Measurements from ENCODE around the gene TMC3. TPM values are rescaled to one million over a fixed set of nuclear protein-coding genes. Genes with fewer than 3 reads are reported as not detected.

The TMC3 gene
- total RNA-seq, 1 donor from 2014 or later: not detected

DNA sequence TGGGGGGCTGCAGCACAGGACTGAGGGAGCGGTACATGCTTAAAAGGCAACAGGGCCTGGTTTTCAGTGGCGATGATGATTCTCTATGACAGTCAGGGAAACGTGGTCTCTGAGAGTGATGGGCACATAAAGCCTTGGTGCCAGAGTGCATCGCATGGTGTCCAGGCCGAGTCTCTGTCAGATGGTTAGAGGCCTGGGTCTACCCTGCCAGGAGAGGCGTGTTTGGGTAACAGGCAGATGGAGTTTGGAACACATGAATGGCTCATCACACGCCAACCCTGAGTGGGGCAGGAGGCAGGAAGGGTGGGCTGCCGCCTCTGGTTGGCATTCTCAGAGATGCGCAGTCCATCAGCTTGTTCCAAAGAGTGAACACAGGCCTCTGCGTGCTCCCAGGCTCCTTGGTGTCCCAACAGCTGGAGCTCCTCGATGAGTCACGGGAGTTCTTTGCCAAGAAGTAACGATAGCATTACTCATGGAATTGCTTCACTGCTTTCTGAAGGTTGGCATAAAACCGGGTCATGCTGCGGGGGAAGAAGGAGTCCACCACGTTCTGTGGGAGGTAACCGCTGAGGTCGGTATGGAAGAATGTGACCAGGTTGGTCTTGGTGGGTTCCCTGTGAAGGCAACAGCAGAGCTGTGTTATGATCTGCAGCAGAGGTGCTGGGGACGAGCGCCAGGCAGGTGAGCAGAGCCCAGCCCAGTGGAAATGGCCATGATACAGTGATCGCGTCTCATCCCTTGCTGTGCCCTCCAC, 61.0 kb downstream of the TMC3 start:
- Mint-ChIP-seq H3K27me3 (ENCODE audit: low read depth) (no peaks in the 10 kb centered on the region), H3K27ac (ENCODE audit: unreplicated experiment) (peak overlapping the region; percentile 89), H3K36me3 (ENCODE audit: low read depth) (peaks cover 14% of the 10 kb centered on the region), H3K4me3 (ENCODE audit: unreplicated experiment) (no peak overlapping the region), H3K9me3 (ENCODE audit: low read depth) (no peaks in the 10 kb centered on the region), H3K4me1 (ENCODE audit: low read depth) (peaks cover 28% of the 10 kb centered on the region)
- no peak for DNase-seq (ENCODE audit: low spot score)
- TF ChIP-seq, protein P1, sequence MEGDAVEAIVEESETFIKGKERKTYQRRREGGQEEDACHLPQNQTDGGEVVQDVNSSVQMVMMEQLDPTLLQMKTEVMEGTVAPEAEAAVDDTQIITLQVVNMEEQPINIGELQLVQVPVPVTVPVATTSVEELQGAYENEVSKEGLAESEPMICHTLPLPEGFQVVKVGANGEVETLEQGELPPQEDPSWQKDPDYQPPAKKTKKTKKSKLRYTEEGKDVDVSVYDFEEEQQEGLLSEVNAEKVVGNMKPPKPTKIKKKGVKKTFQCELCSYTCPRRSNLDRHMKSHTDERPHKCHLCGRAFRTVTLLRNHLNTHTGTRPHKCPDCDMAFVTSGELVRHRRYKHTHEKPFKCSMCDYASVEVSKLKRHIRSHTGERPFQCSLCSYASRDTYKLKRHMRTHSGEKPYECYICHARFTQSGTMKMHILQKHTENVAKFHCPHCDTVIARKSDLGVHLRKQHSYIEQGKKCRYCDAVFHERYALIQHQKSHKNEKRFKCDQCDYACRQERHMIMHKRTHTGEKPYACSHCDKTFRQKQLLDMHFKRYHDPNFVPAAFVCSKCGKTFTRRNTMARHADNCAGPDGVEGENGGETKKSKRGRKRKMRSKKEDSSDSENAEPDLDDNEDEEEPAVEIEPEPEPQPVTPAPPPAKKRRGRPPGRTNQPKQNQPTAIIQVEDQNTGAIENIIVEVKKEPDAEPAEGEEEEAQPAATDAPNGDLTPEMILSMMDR (IDR thresholded peaks at IDR 0.05): no peak

DNA sequence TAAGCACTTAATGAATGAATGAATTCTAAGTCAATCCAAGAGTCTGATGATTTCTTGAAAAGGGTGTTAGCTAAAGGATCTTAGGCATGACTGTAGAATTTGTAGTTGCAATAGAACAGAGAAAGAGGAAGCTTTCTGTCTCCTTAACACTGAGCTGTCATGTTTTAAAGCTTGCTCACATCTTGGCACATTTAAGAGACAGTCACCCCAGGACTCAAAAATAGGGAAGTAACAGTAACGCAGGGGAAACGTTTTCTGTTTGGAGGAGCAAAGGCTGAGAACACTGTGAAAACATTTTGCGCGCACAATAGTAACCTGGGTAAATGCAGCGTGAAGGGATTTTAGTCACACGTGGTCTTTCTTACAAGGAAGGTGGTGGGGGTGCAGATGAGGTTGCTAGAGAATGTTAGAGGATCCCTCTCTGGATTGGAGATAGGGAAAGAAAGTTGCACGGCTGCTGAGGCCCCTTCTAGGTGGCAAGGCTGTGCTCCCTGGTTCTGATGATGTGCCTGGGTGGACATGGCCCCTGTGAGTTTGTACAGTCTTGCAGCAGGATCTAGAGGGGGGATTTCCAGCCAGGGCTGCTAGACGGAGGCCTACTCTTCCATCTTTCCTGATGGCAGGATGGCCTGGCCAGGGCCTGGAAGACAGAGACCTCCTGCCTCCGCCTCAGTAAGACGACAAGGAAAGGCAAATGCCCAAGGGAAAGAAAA, 62.1 kb downstream of the TMC3 start:
- DNase-seq (ENCODE audit: low spot score): no peak
- Mint-ChIP-seq H3K4me1 (ENCODE audit: low read depth) (peaks cover 28% of the 10 kb centered on the region), H3K9me3 (ENCODE audit: low read depth) (no peaks in the 10 kb centered on the region), H3K27me3 (ENCODE audit: low read depth) (no peaks in the 10 kb centered on the region), H3K27ac (ENCODE audit: unreplicated experiment) (peak overlapping the region; percentile 46), H3K4me3 (ENCODE audit: unreplicated experiment) (no peak overlapping the region), H3K36me3 (ENCODE audit: low read depth) (peaks cover 14% of the 10 kb centered on the region)
- TF ChIP-seq, protein P1 (IDR thresholded peaks at IDR 0.05): no peak

DNA sequence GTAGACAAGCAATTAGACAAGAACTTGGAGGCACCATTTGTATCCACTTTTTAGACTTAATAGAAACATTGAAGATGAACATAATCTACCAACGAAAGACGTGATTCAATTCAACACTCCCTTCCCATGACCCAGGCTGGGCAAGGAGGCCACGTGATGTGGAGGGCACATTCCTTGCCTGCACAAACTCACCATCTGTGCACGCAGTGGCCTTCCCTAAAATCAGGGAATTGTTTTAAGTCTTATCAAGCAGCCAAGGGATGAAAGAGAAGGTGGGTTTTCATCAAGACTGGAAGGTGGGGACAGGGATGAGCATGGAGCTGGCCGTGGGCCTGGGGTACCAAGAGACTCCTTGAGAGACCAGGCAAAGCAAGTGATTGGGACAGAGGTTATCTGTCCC, 63.5 kb downstream of the TMC3 start:
- H3K27me3 Mint-ChIP-seq (ENCODE audit: low read depth): no peaks in the 10 kb centered on the region
- no peak overlapping the region for H3K4me3 Mint-ChIP-seq (ENCODE audit: unreplicated experiment)
- no peaks in the 10 kb centered on the region for H3K9me3 Mint-ChIP-seq (ENCODE audit: low read depth)
- DNase-seq (ENCODE audit: low spot score): no peak
- TF ChIP-seq, protein P1 (IDR thresholded peaks at IDR 0.05): no peak
- peaks cover 28% of the 10 kb centered on the region for H3K4me1 Mint-ChIP-seq (ENCODE audit: low read depth)
- H3K36me3 Mint-ChIP-seq (ENCODE audit: low read depth): peaks cover 14% of the 10 kb centered on the region
- H3K27ac Mint-ChIP-seq (ENCODE audit: unreplicated experiment): no peak overlapping the region

DNA sequence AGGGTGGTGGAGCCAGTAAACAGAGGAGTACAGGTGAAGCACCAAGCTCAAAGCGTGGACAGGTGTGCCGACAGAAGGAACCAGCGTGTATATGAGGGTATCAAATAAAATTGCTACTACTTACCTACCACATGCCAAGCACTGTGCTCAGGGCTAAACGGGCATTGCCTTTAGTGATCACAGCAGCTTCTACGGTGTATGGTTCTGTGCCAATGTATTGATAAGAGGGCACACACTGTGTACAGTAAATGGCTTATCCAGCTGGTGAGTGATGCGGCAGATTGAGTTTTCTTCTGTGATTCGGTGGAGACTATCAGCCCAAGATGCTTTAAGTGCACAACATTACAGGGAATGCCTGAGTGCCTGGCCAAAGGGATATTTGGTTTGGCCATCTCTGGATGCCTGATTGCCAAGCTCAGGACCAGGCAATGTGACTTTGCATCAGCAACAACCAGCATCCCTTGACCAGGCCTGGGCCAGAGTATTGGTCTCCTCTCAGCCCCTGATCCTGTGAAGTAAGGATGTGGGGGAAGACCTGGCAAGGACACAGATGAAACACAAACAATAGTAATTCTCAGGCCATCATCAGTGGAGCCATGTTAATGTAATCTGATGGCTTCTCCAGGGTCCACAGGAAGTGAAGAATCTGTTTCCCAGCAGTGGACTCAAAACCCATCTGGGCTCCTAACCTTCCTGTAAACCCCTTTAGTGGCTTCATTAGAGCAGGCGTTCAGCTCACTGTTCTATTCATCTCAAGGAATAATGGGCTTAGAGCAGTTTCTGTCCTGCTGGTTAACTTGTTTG, 64.2 kb downstream of the TMC3 start:
- no peaks in the 10 kb centered on the region for H3K27me3 Mint-ChIP-seq (ENCODE audit: low read depth)
- H3K4me3 Mint-ChIP-seq (ENCODE audit: unreplicated experiment): no peak overlapping the region
- peaks cover 28% of the 10 kb centered on the region for H3K4me1 Mint-ChIP-seq (ENCODE audit: low read depth)
- H3K9me3 Mint-ChIP-seq (ENCODE audit: low read depth): no peaks in the 10 kb centered on the region
- no peak for DNase-seq (ENCODE audit: low spot score)
- no peak overlapping the region for H3K27ac Mint-ChIP-seq (ENCODE audit: unreplicated experiment)
- TF ChIP-seq, protein P1 (IDR thresholded peaks at IDR 0.05): no peak
- H3K36me3 Mint-ChIP-seq (ENCODE audit: low read depth): peaks cover 11% of the 10 kb centered on the region

DNA sequence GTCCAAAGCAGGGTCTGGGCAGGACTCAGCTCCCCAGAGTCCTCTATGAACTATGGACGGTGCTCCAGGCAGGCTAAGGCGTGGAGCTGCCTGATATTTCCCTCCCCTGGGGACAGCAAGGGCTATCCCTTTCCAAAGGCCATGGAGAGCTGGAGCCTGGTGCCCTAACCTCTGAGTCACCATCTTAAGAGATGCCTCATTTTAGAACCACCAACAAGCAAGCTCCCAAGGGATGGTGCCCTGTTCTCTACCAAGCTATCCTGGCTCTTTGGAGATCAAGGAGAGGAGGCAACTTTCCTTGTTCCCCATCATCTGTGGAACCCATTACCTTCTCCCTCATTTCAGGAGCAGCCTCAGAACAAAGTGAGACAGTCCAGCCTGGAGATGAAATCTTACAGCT, 65.8 kb downstream of the TMC3 start:
- TF ChIP-seq, protein P1 (IDR thresholded peaks at IDR 0.05): no peak
- Mint-ChIP-seq H3K4me3 (ENCODE audit: unreplicated experiment) (no peak overlapping the region), H3K27ac (ENCODE audit: unreplicated experiment) (no peak overlapping the region), H3K36me3 (ENCODE audit: low read depth) (peaks cover 11% of the 10 kb centered on the region), H3K4me1 (ENCODE audit: low read depth) (peaks cover 31% of the 10 kb centered on the region), H3K27me3 (ENCODE audit: low read depth) (no peaks in the 10 kb centered on the region), H3K9me3 (ENCODE audit: low read depth) (no peaks in the 10 kb centered on the region)
- no peak for DNase-seq (ENCODE audit: low spot score)
